Mesenchymal stem cell (in vitro differentiated cells and primary cell): Measurements from ENCODE around the gene SYT8.
"Not testable (repeated sequence)": the region's sequence is repeated elsewhere in the genome, so short reads cannot be mapped to it uniquely, and the experiment has no call there.

ENCODE experiments used
- DNase-seq: peaks from one replicate; pipeline ENCODE4 v3.0.0-alpha.2; 2013
- H2AFZ ChIP-seq: one replicate; pipeline ENCODE4 v1.6.1; 2013; ENCODE audit warnings: low read depth, mild to moderate bottlenecking, control low read depth, inconsistent platforms, low read length, moderate library complexity
- H2AK5ac ChIP-seq: 2 replicates; pipeline ENCODE4 v1.6.1; 2013; ENCODE audit warnings: low read length, moderate library complexity, mild to moderate bottlenecking, inconsistent platforms; ENCODE audit not compliant: severe bottlenecking
- H2BK120ac ChIP-seq: one replicate; pipeline ENCODE4 v1.6.1; 2013; ENCODE audit warnings: low read depth, mild to moderate bottlenecking, inconsistent platforms, low read length, moderate library complexity
- H2BK12ac ChIP-seq, 2 experiments: one replicate each; pipeline ENCODE4 v1.6.1; 2013; ENCODE audit warnings: inconsistent platforms in 2 of 2, low read length in 2 of 2, mild to moderate bottlenecking in 2 of 2, moderate library complexity in 2 of 2, control low read depth in 1 of 2
- H2BK15ac ChIP-seq: one replicate; pipeline ENCODE4 v1.6.1; 2013; ENCODE audit warnings: mild to moderate bottlenecking, low read depth, inconsistent platforms; ENCODE audit not compliant: poor library complexity, severe bottlenecking
- H2BK5ac ChIP-seq: 2 replicates; pipeline ENCODE4 v1.6.1; 2013; ENCODE audit warnings: low read depth, mild to moderate bottlenecking, low read length, control low read depth, inconsistent platforms; ENCODE audit not compliant: poor library complexity, severe bottlenecking
- H3K14ac ChIP-seq, 2 experiments: one replicate each; pipeline ENCODE4 v1.6.1; 2013; ENCODE audit warnings: inconsistent platforms in 2 of 2, low read length in 2 of 2, control low read depth in 1 of 2, mild to moderate bottlenecking in 1 of 2, moderate library complexity in 1 of 2
- H3K18ac ChIP-seq, 2 experiments: one replicate each; pipeline ENCODE4 v1.6.1; 2013; ENCODE audit warnings: inconsistent platforms in 2 of 2, low read length in 2 of 2, control low read depth in 1 of 2, low read depth in 1 of 2, mild to moderate bottlenecking in 1 of 2
- H3K23ac ChIP-seq, 2 experiments: one replicate each; pipeline ENCODE4 v1.6.1; 2013; ENCODE audit warnings: inconsistent platforms in 2 of 2, low read length in 2 of 2, mild to moderate bottlenecking in 2 of 2, moderate library complexity in 2 of 2, control low read depth in 1 of 2
- H3K27ac ChIP-seq: 2 replicates; pipeline ENCODE4 v1.5.1; 2013; ENCODE audit warnings: mild to moderate bottlenecking, moderate library complexity, low read length, control low read depth, inconsistent platforms; ENCODE audit not compliant: poor library complexity, severe bottlenecking
- H3K27me3 ChIP-seq, 2 experiments: 2 replicates each; pipeline versions ENCODE4 v1.6.1 to v1.7.0; 2013; ENCODE audit warnings: low read length in 2 of 2, mild to moderate bottlenecking in 2 of 2, moderate library complexity in 2 of 2, control low read depth in 1 of 2, inconsistent platforms in 1 of 2; ENCODE audit not compliant: control insufficient read depth in 1 of 2, insufficient read depth in 1 of 2
- H3K36me3 ChIP-seq, 2 experiments: 2 replicates each; pipeline versions ENCODE4 v1.6.1 to v1.7.0; 2013; ENCODE audit warnings: low read length in 2 of 2, control low read depth in 1 of 2, inconsistent platforms in 1 of 2, low read depth in 1 of 2, mild to moderate bottlenecking in 1 of 2; ENCODE audit not compliant: insufficient read depth in 2 of 2, control insufficient read depth in 1 of 2
- H3K4ac ChIP-seq, 2 experiments: one replicate each; pipeline ENCODE4 v1.6.1; 2013; ENCODE audit warnings: inconsistent platforms in 2 of 2, low read length in 2 of 2, mild to moderate bottlenecking in 2 of 2, moderate library complexity in 2 of 2, control low read depth in 1 of 2, low read depth in 1 of 2
- H3K4me1 ChIP-seq: 2 replicates; pipeline ENCODE4 v1.6.1; 2013; ENCODE audit warnings: low read depth, low read length, control low read depth; ENCODE audit not compliant: control insufficient read depth, insufficient read depth
- H3K4me2 ChIP-seq: 2 replicates; pipeline ENCODE4 v1.6.1; 2013; ENCODE audit warnings: low read length, mild to moderate bottlenecking, inconsistent platforms; ENCODE audit not compliant: poor library complexity, severe bottlenecking
- H3K4me3 ChIP-seq, 2 experiments: 2 replicates each; pipeline versions ENCODE4 v1.5.1 to v1.7.0; 2013; ENCODE audit warnings: low read length in 2 of 2, mild to moderate bottlenecking in 2 of 2, control low read depth in 1 of 2, low read depth in 1 of 2; ENCODE audit not compliant: insufficient read depth in 1 of 2
- H3K79me1 ChIP-seq: replicated peaks from 2 replicates; pipeline ENCODE4 v1.6.1; 2013; ENCODE audit warnings: mild to moderate bottlenecking, control low read depth, low read length, inconsistent platforms; ENCODE audit not compliant: poor library complexity, severe bottlenecking
- H3K9ac ChIP-seq: 2 replicates; pipeline ENCODE4 v1.7.0; 2013; ENCODE audit warnings: mild to moderate bottlenecking, low read length, moderate library complexity
- H3K9me3 ChIP-seq: 2 replicates; pipeline ENCODE4 v1.7.0; 2013; ENCODE audit warnings: mild to moderate bottlenecking, low read length; ENCODE audit not compliant: control insufficient read depth
- H4K8ac ChIP-seq: one replicate; pipeline ENCODE4 v1.6.1; 2013; ENCODE audit warnings: inconsistent platforms, mild to moderate bottlenecking, low read length, moderate library complexity
- H4K91ac ChIP-seq: one replicate; pipeline ENCODE4 v1.6.1; 2013; ENCODE audit warnings: mild to moderate bottlenecking, low read length, inconsistent platforms
- WGBS: methylation state at CpG from one replicate; pipeline ENCODE4 v1.1.7; 2013; ENCODE audit warnings: mixed read lengths; 5-methylcytosine and 5-hydroxymethylcytosine counted together

SYT8 gene

DNA sequence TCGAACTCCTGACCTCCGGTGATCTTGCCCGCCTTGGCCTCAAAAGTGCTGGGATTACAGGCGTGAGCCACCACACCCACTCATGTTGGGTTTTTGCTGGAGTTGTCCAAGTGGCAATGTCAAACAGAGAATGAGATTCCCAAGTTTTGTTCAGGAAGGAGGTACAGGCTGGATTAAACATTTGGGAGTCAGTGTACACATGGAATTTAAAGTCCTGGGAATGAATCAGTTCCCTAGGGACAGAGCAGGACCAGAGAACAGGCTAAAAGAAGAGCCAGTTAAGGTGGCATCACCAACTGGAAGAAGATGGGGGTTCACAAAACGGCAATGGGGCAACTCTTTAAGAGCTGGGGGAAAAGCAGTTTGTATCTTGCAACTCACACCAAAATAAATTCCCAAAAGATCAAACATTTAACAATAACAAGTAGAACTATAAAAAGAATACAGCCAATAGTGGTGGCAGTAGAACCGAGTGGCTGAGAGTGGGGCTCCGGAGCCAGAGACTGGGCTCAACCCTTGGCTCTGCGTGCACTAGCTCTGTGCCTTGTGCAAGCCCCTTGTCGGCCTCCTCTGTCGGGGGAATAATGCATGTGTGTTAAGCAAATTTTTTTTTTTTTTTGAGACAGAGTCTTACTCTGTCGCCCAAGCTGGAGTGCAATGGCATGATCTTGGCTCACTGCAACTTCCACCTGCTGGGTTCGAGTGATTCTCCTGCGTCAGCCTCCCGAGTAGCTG lies 37.2 kb upstream of the SYT8 start:
- 96% methylated on average over 12 of the region's 14 CpGs for WGBS
- Histone ChIP-seq H3K27ac (no peak overlapping the region), H3K23ac (no peak overlapping the region), H2BK12ac (no peak overlapping the region), H2AFZ (no peak overlapping the region), H3K27me3 (peaks cover 21 to 53% of the 10 kb centered on the region in 2 experiments), H3K14ac (no peak overlapping the region), H3K4me1 (peaks cover 2% of the 10 kb centered on the region), H2BK15ac (no peak overlapping the region), H3K9me3 (no peaks in the 10 kb centered on the region), H2BK120ac (no peak overlapping the region), H3K4me2 (no peak overlapping the region), H3K36me3 (no peaks in the 10 kb centered on the region), H4K8ac (no peak overlapping the region), H4K91ac (no peak overlapping the region), H2BK5ac (no peak overlapping the region), H3K4ac (no peak overlapping the region), H3K79me1 (no peaks in the 10 kb centered on the region), H3K9ac (no peak overlapping the region), H2AK5ac (no peak overlapping the region), H3K4me3 (no peak overlapping the region), H3K18ac (no peak overlapping the region)
- DNase-seq, result no peak

DNA sequence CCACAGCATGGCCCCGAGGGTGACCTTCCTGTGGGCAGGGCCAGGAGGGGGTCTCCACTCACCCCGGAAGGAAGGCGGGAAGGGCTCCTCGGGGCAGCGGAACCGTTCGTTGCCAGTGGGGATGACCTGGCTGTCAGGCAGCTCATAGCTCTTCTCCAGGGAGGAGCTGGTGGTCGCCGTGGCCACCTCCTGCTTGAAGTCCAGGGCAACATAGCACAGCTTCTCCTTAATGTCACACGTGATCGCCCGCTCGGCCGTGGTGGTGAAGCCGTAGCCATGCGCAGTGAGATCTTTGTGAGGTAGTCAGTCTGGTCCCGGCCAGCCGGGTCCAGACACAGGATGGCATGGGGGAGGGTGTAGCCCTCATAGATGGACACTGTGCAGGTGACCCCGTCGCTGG lies 31.5 kb upstream of the SYT8 start:
- no peak overlapping the region for H3K9ac ChIP-seq
- H3K4ac ChIP-seq, result no peak overlapping the region
- no peak overlapping the region for H3K14ac ChIP-seq
- H4K91ac ChIP-seq, result no peak overlapping the region
- no peak for DNase-seq
- no peak overlapping the region for H3K4me3 ChIP-seq
- H3K27me3 ChIP-seq, result peaks cover 7 to 49% of the 10 kb centered on the region in 2 experiments
- H3K4me1 ChIP-seq, result no peaks in the 10 kb centered on the region
- H3K4me2 ChIP-seq, result no peak overlapping the region
- no peak overlapping the region for H2BK120ac ChIP-seq
- H2AFZ ChIP-seq, result no peak overlapping the region
- H3K18ac ChIP-seq, result no peak overlapping the region
- H2BK5ac ChIP-seq, result no peak overlapping the region
- H2BK15ac ChIP-seq, result no peak overlapping the region
- H3K23ac ChIP-seq, result no peak overlapping the region
- H2BK12ac ChIP-seq, result no peak overlapping the region
- WGBS, result 96% methylated on average over 20 of the region's 20 CpGs
- H4K8ac ChIP-seq, result no peak overlapping the region
- H3K9me3 ChIP-seq, result no peaks in the 10 kb centered on the region
- H3K27ac ChIP-seq, result no peak overlapping the region
- no peak overlapping the region for H2AK5ac ChIP-seq
- no peaks in the 10 kb centered on the region for H3K36me3 ChIP-seq
- H3K79me1 ChIP-seq, result no peaks in the 10 kb centered on the region

DNA sequence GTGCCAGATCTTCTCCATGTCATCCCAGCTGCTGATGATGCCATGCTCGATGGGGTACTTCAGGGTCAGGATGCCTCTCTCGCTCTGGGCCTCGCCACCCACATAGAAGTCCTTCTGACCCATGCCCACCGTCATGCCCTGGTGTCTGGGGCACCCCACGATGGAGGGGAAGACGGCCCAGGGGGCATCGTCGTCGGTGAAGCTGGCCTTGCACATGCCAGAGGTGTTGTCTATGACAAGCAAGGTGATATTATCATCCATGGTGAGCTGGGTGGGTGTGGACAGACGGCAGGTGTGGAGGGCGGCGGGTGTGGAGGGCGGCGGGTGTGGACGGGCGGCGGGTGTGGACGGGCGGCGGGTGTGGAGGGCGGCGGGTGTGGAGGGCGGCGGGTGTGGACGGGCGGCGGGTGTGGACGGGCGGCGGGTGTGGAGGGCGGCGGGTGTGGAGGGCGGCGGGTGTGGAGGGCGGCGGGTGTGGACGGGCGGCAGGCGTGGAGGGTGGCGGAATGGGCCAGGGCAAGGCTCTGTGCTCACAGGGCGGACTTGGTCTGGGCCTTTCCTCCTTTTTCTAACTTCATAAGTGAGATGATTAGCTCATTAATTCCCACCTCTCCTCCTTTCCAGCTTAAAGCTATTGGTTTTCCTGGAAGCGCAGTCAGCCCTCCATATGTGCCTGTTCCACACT lies 30.8 kb upstream of the SYT8 start:
- H3K4me3 ChIP-seq, H3K4ac ChIP-seq, H2BK120ac ChIP-seq, H3K9me3 ChIP-seq, H3K4me1 ChIP-seq, H3K4me2 ChIP-seq, H3K18ac ChIP-seq, H3K9ac ChIP-seq, H3K14ac ChIP-seq, H2BK5ac ChIP-seq, H4K91ac ChIP-seq, H4K8ac ChIP-seq, H2AK5ac ChIP-seq, H2BK12ac ChIP-seq, H3K23ac ChIP-seq, DNase-seq, H3K27ac ChIP-seq, H2AFZ ChIP-seq, H3K36me3 ChIP-seq, H2BK15ac ChIP-seq, H3K79me1 ChIP-seq: not testable (repeated sequence)
- 95% methylated on average over 15 of the region's 42 CpGs for WGBS
- peaks cover 7 to 46% of the 10 kb centered on the region in 2 experiments for H3K27me3 ChIP-seq

GRCh38 chr11:1805525-1805924 lies 29.3 kb upstream of the SYT8 start:
- Histone ChIP-seq H3K4me1 (no peaks in the 10 kb centered on the region), H3K9ac (no peak overlapping the region), H3K14ac (no peak overlapping the region), H3K4me2 (no peak overlapping the region), H4K8ac (no peak overlapping the region), H2BK120ac (no peak overlapping the region), H2BK5ac (no peak overlapping the region), H3K36me3 (no peaks in the 10 kb centered on the region), H3K79me1 (no peaks in the 10 kb centered on the region), H3K23ac (no peak overlapping the region), H2AFZ (no peak overlapping the region), H3K4ac (no peak overlapping the region), H2BK15ac (no peak overlapping the region), H3K27ac (no peak overlapping the region), H3K27me3 (peaks cover 7 to 53% of the 10 kb centered on the region in 2 experiments), H2AK5ac (no peak overlapping the region), H3K9me3 (no peaks in the 10 kb centered on the region), H3K4me3 (no peak overlapping the region), H3K18ac (no peak overlapping the region), H4K91ac (no peak overlapping the region), H2BK12ac (no peak overlapping the region)
- 92% methylated on average over 15 of the region's 15 CpGs for WGBS
- DNase-seq, result no peak
